GM23338 (cell line): Measurements from ENCODE around the gene PRDX3. TPM values are rescaled to one million over a fixed set of nuclear protein-coding genes. Genes with fewer than 3 reads are reported as not detected.

Experiments used
- ATAC-seq: fragments of 200-7000 bp; cut with Tn5 transposase; 3 replicates; pipeline ENCODE4 v1.9.1; 2020
- DNase-seq: peaks from one replicate; pipeline ENCODE4 v3.0.0-alpha.2; 2015; ENCODE audit warnings: low spot score
- H2AFZ ChIP-seq: fragments of 200-600 bp; sonication (generic); 2 replicates; pipeline ENCODE4 v1.8.0; 2016; ENCODE audit warnings: antibody characterized with exemption, mild to moderate bottlenecking, moderate library complexity
- H3F3A ChIP-seq: fragments of 200-600 bp; sonication (generic); replicated peaks from 2 replicates; pipeline ENCODE4 v1.8.0; 2017; ENCODE audit warnings: antibody characterized with exemption, mixed run types, low read depth
- H3K27ac ChIP-seq: fragments of 200-600 bp; sonication (generic); 2 replicates; pipeline ENCODE4 v1.6.1; 2016; ENCODE audit warnings: low read depth
- H3K27me3 ChIP-seq: fragments of 200-600 bp; sonication (generic); 2 replicates; pipeline ENCODE4 v1.8.0; 2016; ENCODE audit warnings: mild to moderate bottlenecking, mixed run types, moderate library complexity; ENCODE audit not compliant: insufficient read depth
- H3K36me3 ChIP-seq: fragments of 200-600 bp; sonication (generic); 2 replicates; pipeline ENCODE4 v1.8.0; 2016; ENCODE audit warnings: mild to moderate bottlenecking; ENCODE audit not compliant: insufficient read depth
- H3K4me1 ChIP-seq: fragments of 200-600 bp; sonication (generic); 2 replicates; pipeline ENCODE4 v1.8.0; 2016; ENCODE audit warnings: mild to moderate bottlenecking, moderate library complexity; ENCODE audit not compliant: insufficient read depth
- H3K4me2 ChIP-seq: fragments of 200-600 bp; sonication (generic); 2 replicates; pipeline ENCODE4 v1.7.1; 2017; ENCODE audit warnings: mixed run types
- H3K4me3 ChIP-seq: fragments of 200-600 bp; sonication (generic); 2 replicates; pipeline ENCODE4 v1.6.1; 2016; ENCODE audit warnings: mixed run types
- H3K79me2 ChIP-seq: fragments of 200-600 bp; sonication (generic); replicated peaks from 2 replicates; pipeline ENCODE4 v1.8.0; 2017; ENCODE audit warnings: mild to moderate bottlenecking; ENCODE audit not compliant: insufficient read depth
- H3K9me2 ChIP-seq: fragments of 200-600 bp; sonication (generic); 2 replicates; pipeline ENCODE4 v1.8.0; 2017; ENCODE audit not compliant: insufficient read depth
- H4K20me1 ChIP-seq: fragments of 200-600 bp; sonication (generic); replicated peaks from 2 replicates; pipeline ENCODE4 v1.8.0; 2017; ENCODE audit warnings: mild to moderate bottlenecking; ENCODE audit not compliant: insufficient read depth
- H3K27ac Mint-ChIP-seq: 2 replicates; pipeline ENCODE4 v1.8.0; 2020; ENCODE audit warnings: inconsistent platforms, mild to moderate bottlenecking, moderate library complexity, mixed read lengths
- H3K27me3 Mint-ChIP-seq: 3 replicates; pipeline ENCODE4 v1.8.0; 2022; ENCODE audit warnings: low read depth, mild to moderate bottlenecking, moderate library complexity, mixed read lengths, inconsistent platforms; ENCODE audit not compliant: insufficient read depth, poor library complexity
- H3K36me3 Mint-ChIP-seq: 3 replicates; pipeline ENCODE4 v1.8.0; 2021; ENCODE audit warnings: low read depth, mild to moderate bottlenecking, inconsistent platforms, moderate library complexity, mixed read lengths
- H3K4me1 Mint-ChIP-seq: 3 replicates; pipeline ENCODE4 v1.8.0; 2020; ENCODE audit warnings: mild to moderate bottlenecking, inconsistent platforms, mixed read lengths
- H3K4me3 Mint-ChIP-seq: 3 replicates; pipeline ENCODE4 v1.8.0; 2021; ENCODE audit warnings: moderate library complexity, mild to moderate bottlenecking, inconsistent platforms, mixed read lengths
- H3K9me3 Mint-ChIP-seq: 3 replicates; pipeline ENCODE4 v1.8.0; 2020; ENCODE audit warnings: moderate library complexity, mild to moderate bottlenecking, inconsistent platforms, mixed read lengths
- CREB1 ChIP-seq: fragments of 250-450 bp; sonication (Bioruptor Pico); IDR thresholded peaks from 2 replicates; pipeline ENCODE4 v1.5.0; 2020; ENCODE audit warnings: low read depth, mild to moderate bottlenecking, moderate library complexity
- CTCF ChIP-seq, 2 experiments: fragments of 200-600 bp in 1 of 2; sonication (generic) in 1 of 2; conservative IDR thresholded peaks; 2 replicates each; pipeline versions ENCODE4 v1.5.1 to v1.6.1; 2016 to 2017; ENCODE audit warnings: antibody characterized with exemption in 2 of 2, low read depth in 2 of 2, mild to moderate bottlenecking in 2 of 2, moderate library complexity in 1 of 2
- ETS1 ChIP-seq: IDR thresholded peaks from 2 replicates; pipeline ENCODE4 v1.6.1; 2016; ENCODE audit warnings: antibody characterized with exemption
- EZH2 ChIP-seq: fragments of 200-600 bp; sonication (generic); IDR thresholded peaks from one replicate; pipeline ENCODE4 v1.8.0; 2017; ENCODE audit warnings: antibody characterized with exemption, mild to moderate bottlenecking, low read depth; ENCODE audit not compliant: unreplicated experiment
- EZH2phosphoT487 ChIP-seq: fragments of 200-600 bp; sonication (generic); IDR thresholded peaks from one replicate; pipeline ENCODE4 v1.8.1; 2018; ENCODE audit warnings: antibody characterized with exemption; ENCODE audit not compliant: unreplicated experiment
- JUNB ChIP-seq: IDR thresholded peaks from one replicate; pipeline ENCODE4 v1.6.1; 2016; ENCODE audit warnings: antibody characterized with exemption; ENCODE audit not compliant: unreplicated experiment
- NANOG ChIP-seq: IDR thresholded peaks from 2 replicates; pipeline ENCODE4 v1.6.1; 2016; ENCODE audit warnings: antibody characterized with exemption, borderline replicate concordance
- POLR2AphosphoS5 ChIP-seq: IDR thresholded peaks from 2 replicates; pipeline ENCODE4 v1.6.1; 2016; ENCODE audit warnings: antibody characterized with exemption, low read depth
- REST ChIP-seq: IDR thresholded peaks from one replicate; pipeline ENCODE4 v1.6.1; 2018; ENCODE audit warnings: antibody characterized with exemption; ENCODE audit not compliant: unreplicated experiment
- STAT1 ChIP-seq: IDR thresholded peaks from one replicate; pipeline ENCODE4 v1.6.1; 2016; ENCODE audit warnings: antibody characterized with exemption; ENCODE audit not compliant: unreplicated experiment
- ZNF114 ChIP-seq: fragments of 250-450 bp; sonication (Bioruptor Pico); IDR thresholded peaks from 2 replicates; pipeline ENCODE4 v1.5.0; 2020; ENCODE audit warnings: mild to moderate bottlenecking, moderate library complexity
- ZNF331 ChIP-seq: fragments of 250-450 bp; sonication (Bioruptor Pico); IDR thresholded peaks from 2 replicates; pipeline ENCODE4 v1.5.0; 2020; ENCODE audit warnings: low read depth, mild to moderate bottlenecking, moderate library complexity
- ZNF462 ChIP-seq: fragments of 250-450 bp; sonication (Bioruptor Pico); IDR thresholded peaks from 2 replicates; pipeline ENCODE4 v1.5.0; 2020; ENCODE audit warnings: mild to moderate bottlenecking, moderate library complexity
- polyA plus RNA-seq: library from polyadenylated mRNA; unstranded; fragments of >200 nt; fragmentation: Nextera tagmentation; extraction: Ambion mirVana; gene quantifications from 2 replicates; pipeline ENCODE4 v1.2.1, GENCODE V29; 2016
- total RNA-seq: library from RNA; depleted of rRNA; stranded (reverse); fragments of >200 nt; shearing (Covaris generic); gene quantifications from 2 replicates; pipeline ENCODE4 v1.2.3, GENCODE V29; 2014

PRDX3 gene
- total and polyA plus RNA-seq, 2 experiments from 2014 or later = 275 to 285 TPM

- Mint-ChIP-seq H3K9me3 (peaks cover 6% of the 10 kb centered on the region; the same call in 1 of the 3 replicates), H3K36me3 (peaks cover 50% of the 10 kb centered on the region), H3K27me3 (peaks cover 11% of the 10 kb centered on the region), H3K27ac (no peak overlapping the region), H3K4me3 (peak overlapping the region; percentile 18; the same call in 1 of the 3 replicates), H3K4me1 (no peaks in the 10 kb centered on the region; the same call in 2 of the 3 replicates)
- Histone ChIP-seq H3K9me2 (no peaks in the 10 kb centered on the region), H3K4me3 (no peak overlapping the region), H3K4me1 (0 out of 2 replicates have a peak, but pooled peaks cover 5% of the 10 kb centered on the region), H3K36me3 (peaks cover 42% of the 10 kb centered on the region), H3K79me2 (peaks cover 48% of the 10 kb centered on the region), H2AFZ (no peak overlapping the region), H3K27ac (no peak overlapping the region; the same call in 1 of the 2 replicates), H3F3A (peaks cover 8% of the 10 kb centered on the region; the same call in 1 of the 2 replicates), H3K27me3 (no peaks in the 10 kb centered on the region), H4K20me1 (peaks cover 13% of the 10 kb centered on the region; the same call in 1 of the 2 replicates), H3K4me2 (no peak overlapping the region)
- DNase-seq = no peak
- no peak for TF ChIP-seq CREB1 (CRISPR knock-in tag)
- TF ChIP-seq ZNF331 (CRISPR knock-in tag) = no peak
- no peak for TF ChIP-seq REST
- no peak for TF ChIP-seq EZH2phosphoT487
- TF ChIP-seq ZNF114 (CRISPR knock-in tag) = no peak
- no peak for TF ChIP-seq ETS1
- no peak for TF ChIP-seq POLR2AphosphoS5
- no peak for TF ChIP-seq CTCF (conservative IDR thresholded peaks at IDR 0.05; ENCODE audit: low read depth in 2 of 2)
- TF ChIP-seq NANOG = no peak
- TF ChIP-seq EZH2 = no peak
- TF ChIP-seq STAT1 = no peak
- no peak for TF ChIP-seq ZNF462 (CRISPR knock-in tag)
- no peak for TF ChIP-seq JUNB
- no peak for ATAC-seq
Observed at GRCh38 chr10:119176166-119176565, 2.4 kb downstream of the PRDX3 start.
